ENCODE data around the gene KIAA1614.

The KIAA1614 gene

DNA sequence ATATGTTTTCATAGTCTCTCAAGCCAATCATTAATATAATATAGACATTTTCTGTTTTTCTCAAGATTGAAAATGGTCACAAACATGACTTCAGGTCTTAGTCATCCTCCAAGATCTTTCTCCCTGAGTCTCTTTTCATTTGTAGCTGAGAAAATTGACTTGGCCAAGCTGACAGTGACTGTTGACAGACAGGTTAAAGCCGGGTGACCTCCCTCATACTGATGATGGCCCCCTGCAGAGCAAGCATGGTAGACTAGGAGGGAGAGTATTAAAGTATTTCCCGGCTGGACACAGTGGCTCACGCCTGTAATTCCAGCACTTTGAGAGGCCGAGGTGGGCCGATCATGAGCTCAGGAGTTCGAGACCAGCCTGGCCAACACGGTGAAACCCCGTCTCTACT lies 6.8 kb upstream of the KIAA1614 start:
- Histone ChIP-seq H2AFZ (ENCODE audit: low read depth) (no peak overlapping the region), H3K27me3 (ENCODE audit: insufficient read depth, low read depth) (no peaks in the 10 kb centered on the region), H3K36me3 (ENCODE audit: insufficient read depth) (no peaks in the 10 kb centered on the region), H3K79me2 (ENCODE audit: insufficient read depth, low read depth) (no peaks in the 10 kb centered on the region), H3K9ac (no peak overlapping the region), H3K27ac (no peak overlapping the region), H3K4me2 (no peak overlapping the region), H4K20me1 (ENCODE audit: insufficient read depth) (no peaks in the 10 kb centered on the region), H3K4me1 (ENCODE audit: low read depth, poor library complexity, severe bottlenecking) (no peaks in the 10 kb centered on the region), H3K4me3 (IDR thresholded peaks at IDR 0.05; ENCODE audit: insufficient read depth, low read depth, low read length) (no peak overlapping the region)
- no peak for TF ChIP-seq CTCF (conservative IDR thresholded peaks at IDR 0.05; ENCODE audit: low read depth, low read length)

GRCh38 chr1:180906511-180906910 lies 6.2 kb upstream of the KIAA1614 start:
- no peaks in the 10 kb centered on the region for H3K36me3 ChIP-seq (ENCODE audit: insufficient read depth)
- H3K4me2 ChIP-seq = no peak overlapping the region
- H3K79me2 ChIP-seq (ENCODE audit: insufficient read depth, low read depth) = no peaks in the 10 kb centered on the region
- H2AFZ ChIP-seq (ENCODE audit: low read depth) = no peak overlapping the region
- no peaks in the 10 kb centered on the region for H3K27me3 ChIP-seq (ENCODE audit: insufficient read depth, low read depth)
- no peak overlapping the region for H3K27ac ChIP-seq
- no peaks in the 10 kb centered on the region for H3K4me1 ChIP-seq (ENCODE audit: low read depth, poor library complexity, severe bottlenecking)
- no peaks in the 10 kb centered on the region for H4K20me1 ChIP-seq (ENCODE audit: insufficient read depth)
- H3K9ac ChIP-seq = no peak overlapping the region
- H3K4me3 ChIP-seq (IDR thresholded peaks at IDR 0.05; ENCODE audit: insufficient read depth, low read depth, low read length) = no peak overlapping the region
- TF ChIP-seq CTCF (conservative IDR thresholded peaks at IDR 0.05; ENCODE audit: low read depth, low read length) = no peak

- Histone ChIP-seq H3K4me1 (ENCODE audit: low read depth, poor library complexity, severe bottlenecking) (no peaks in the 10 kb centered on the region), H3K79me2 (ENCODE audit: insufficient read depth, low read depth) (no peaks in the 10 kb centered on the region), H3K36me3 (ENCODE audit: insufficient read depth) (no peaks in the 10 kb centered on the region), H3K4me3 (IDR thresholded peaks at IDR 0.05; ENCODE audit: insufficient read depth, low read depth, low read length) (no peak overlapping the region), H4K20me1 (ENCODE audit: insufficient read depth) (no peaks in the 10 kb centered on the region), H3K27ac (no peak overlapping the region), H3K4me2 (no peak overlapping the region), H3K9ac (no peak overlapping the region), H2AFZ (ENCODE audit: low read depth) (no peak overlapping the region), H3K27me3 (ENCODE audit: insufficient read depth, low read depth) (no peaks in the 10 kb centered on the region)
- no peak for TF ChIP-seq CTCF (conservative IDR thresholded peaks at IDR 0.05; ENCODE audit: low read depth, low read length)
Observed at GRCh38 chr1:180907313-180908055, 5.2 kb upstream of the KIAA1614 start.

DNA sequence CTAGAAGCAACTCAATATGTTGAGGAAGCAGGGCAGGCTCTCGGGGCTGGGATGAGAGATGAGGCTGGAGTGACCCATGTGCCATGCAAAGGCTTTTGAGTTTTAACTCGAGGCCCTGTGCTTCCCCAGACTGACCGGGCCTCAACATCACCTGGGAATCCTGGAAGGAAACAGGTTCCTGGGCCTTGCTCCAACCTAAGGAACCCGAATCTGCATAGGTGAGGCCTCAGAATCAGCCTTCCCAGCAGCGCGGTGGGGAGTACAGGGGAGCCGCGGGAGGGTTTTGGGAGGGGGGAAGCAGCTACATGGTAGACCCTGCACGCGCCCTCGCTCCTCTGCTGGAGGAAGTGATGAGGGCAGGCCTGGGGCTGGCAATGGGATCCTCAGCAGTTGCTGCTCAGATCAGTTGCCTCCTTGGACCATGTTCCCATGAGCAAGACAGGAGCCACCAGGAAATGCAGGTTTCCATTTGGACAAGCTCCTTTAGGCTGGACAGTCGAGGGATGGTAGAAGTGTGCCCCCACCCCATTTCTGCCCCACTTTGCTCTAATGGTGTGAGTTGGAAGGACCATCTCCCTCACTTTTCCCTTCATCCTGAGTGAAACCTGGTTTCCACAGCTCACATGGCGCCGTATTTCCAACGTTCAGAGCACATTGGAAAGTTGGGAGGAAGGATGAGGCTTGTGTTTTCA lies 4.5 kb upstream of the KIAA1614 start:
- Histone ChIP-seq H3K4me2 (no peak overlapping the region), H3K27ac (no peak overlapping the region), H3K36me3 (ENCODE audit: insufficient read depth) (no peaks in the 10 kb centered on the region), H2AFZ (ENCODE audit: low read depth) (no peak overlapping the region), H3K79me2 (ENCODE audit: insufficient read depth, low read depth) (no peaks in the 10 kb centered on the region), H3K4me3 (IDR thresholded peaks at IDR 0.05; ENCODE audit: insufficient read depth, low read depth, low read length) (no peak overlapping the region), H3K4me1 (ENCODE audit: low read depth, poor library complexity, severe bottlenecking) (no peaks in the 10 kb centered on the region), H4K20me1 (ENCODE audit: insufficient read depth) (no peaks in the 10 kb centered on the region), H3K9ac (no peak overlapping the region), H3K27me3 (ENCODE audit: insufficient read depth, low read depth) (no peaks in the 10 kb centered on the region)
- TF ChIP-seq CTCF (conservative IDR thresholded peaks at IDR 0.05; ENCODE audit: low read depth, low read length) = no peak

All from KMS-11 (cell line).